ENCODE measurements around the gene GRAMD2A.

- TF ChIP-seq YY1 (IDR thresholded peaks at IDR 0.05; ENCODE audit: insufficient read depth, insufficient read length) = no peak
- TF ChIP-seq ZNF274 (IDR thresholded peaks at IDR 0.05; ENCODE audit: low read depth, low read length) = no peak
- no peak for TF ChIP-seq SUZ12 (IDR thresholded peaks at IDR 0.05; ENCODE audit: extremely low read depth, insufficient read depth, insufficient read length)
These were observed 28.2 kb downstream of the GRAMD2A start for GRCh38 chr15:72169236-72169920.

Measured in NT2/D1 (cell line).